WI38 (cell line): Measurements from ENCODE around the gene C19orf25.
A peak's percentile ranks its signal among the peaks of the same experiment; 100 is the strongest.

Experiments used
- H3K4me3 ChIP-seq: 2 replicates; pipeline ENCODE4 v1.5.1; 2011; ENCODE audit warnings: low read depth, mild to moderate bottlenecking, control low read depth, low read length
- CTCF ChIP-seq: IDR thresholded peaks from 2 replicates; pipeline ENCODE4 v1.5.1; 2012; ENCODE audit warnings: low read depth, mild to moderate bottlenecking, control low read depth, low read length

Gene C19orf25

GRCh38 chr19:1478934-1479707 is at the start of gene C19orf25:
TSS of gene C19orf25 (minus strand) at chr19:1479215. CDS start at chr19:1478903, 312 bp downstream.
- TF ChIP-seq CTCF: no peak
- H3K4me3 ChIP-seq: peak within 1 kb of the TSS; percentile 86

- H3K4me3 ChIP-seq: no peak overlapping the region
- no peak for TF ChIP-seq CTCF
Observed at GRCh38 chr19:1527650-1528309, 48.8 kb upstream of the C19orf25 start.

GRCh38 chr19:1526979-1527649 is 48.1 kb upstream of the C19orf25 start:
- H3K4me3 ChIP-seq: no peak overlapping the region
- no peak for TF ChIP-seq CTCF

- H3K4me3 ChIP-seq: no peak overlapping the region
- TF ChIP-seq CTCF: no peak
Observed at GRCh38 chr19:1526066-1526778, 47.2 kb upstream of the C19orf25 start.

GRCh38 chr19:1525343-1525742 is 46.3 kb upstream of the C19orf25 start:
- no peak for TF ChIP-seq CTCF
- H3K4me3 ChIP-seq: no peak overlapping the region

- H3K4me3 ChIP-seq: no peak overlapping the region
- no peak for TF ChIP-seq CTCF
Observed at GRCh38 chr19:1524972-1525325, 45.9 kb upstream of the C19orf25 start.
